Measurements from ENCODE around the gene KDM2B. TPM values are rescaled to one million over a fixed set of nuclear protein-coding genes. Genes with fewer than 3 reads are reported as not detected.

KDM2B gene
- polyA plus RNA-seq, 1 donor from 2014 or later = 85.5 TPM

DNA sequence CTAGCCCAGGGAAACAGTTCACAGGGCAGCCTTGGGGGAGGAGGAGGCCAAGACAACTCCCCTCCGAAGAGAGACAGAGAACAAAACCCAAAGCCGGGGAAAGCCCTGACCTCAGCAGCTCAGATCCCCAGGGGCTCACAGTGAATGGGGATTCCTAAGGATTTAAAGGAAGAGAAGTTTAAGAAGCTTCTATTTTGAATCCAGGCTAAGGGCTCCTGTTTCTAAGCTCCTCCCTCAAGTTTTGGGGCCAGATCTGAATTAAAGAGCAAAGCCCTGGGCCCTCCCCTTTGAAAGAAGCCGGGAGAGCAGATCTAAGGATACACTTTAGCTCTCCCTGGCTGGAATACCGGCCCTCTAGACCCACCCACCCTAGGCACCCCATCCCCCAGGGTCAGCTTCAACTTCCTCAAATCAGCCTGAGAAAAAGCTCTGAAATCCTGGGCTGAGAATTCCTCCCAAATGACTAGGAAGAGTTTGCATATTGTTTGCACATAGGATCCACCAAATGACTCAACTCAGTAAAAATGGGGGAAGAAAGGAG, 3.9 kb downstream of the KDM2B start:
- H3K4me2 ChIP-seq (ENCODE audit: low read length) = no peak overlapping the region
- no peak overlapping the region for H3K9ac ChIP-seq (ENCODE audit: low read length)
- no peak overlapping the region for H3K27ac ChIP-seq (ENCODE audit: low read length)
- H4K20me1 ChIP-seq (ENCODE audit: insufficient read depth) = no peaks in the 10 kb centered on the region
- no peaks in the 10 kb centered on the region for H3K79me2 ChIP-seq (replicated peaks; ENCODE audit: insufficient read depth, low read length)
- H3K36me3 ChIP-seq (ENCODE audit: insufficient read depth, low read length) = no peaks in the 10 kb centered on the region
- H2AFZ ChIP-seq (ENCODE audit: low read depth, low read length) = no peak overlapping the region
- H3F3A ChIP-seq (ENCODE audit: insufficient read depth, low read length, poor library complexity, severe bottlenecking) = no peaks in the 10 kb centered on the region
- H3K9me3 ChIP-seq (ENCODE audit: low read length) = no peaks in the 10 kb centered on the region
- H3K27me3 ChIP-seq (ENCODE audit: insufficient read depth, low read depth, low read length) = peaks cover 20% of the 10 kb centered on the region
- TF ChIP-seq TAF1 (IDR thresholded peaks at IDR 0.05; ENCODE audit: low read depth) (no peak), SMC3 (conservative IDR thresholded peaks at IDR 0.05; ENCODE audit: poor library complexity) (no peak), POLR2AphosphoS5 (IDR thresholded peaks at IDR 0.05) (no peak), EP300 (conservative IDR thresholded peaks at IDR 0.05; ENCODE audit: poor library complexity, severe bottlenecking) (no peak), MXI1 (conservative IDR thresholded peaks at IDR 0.05; ENCODE audit: poor library complexity, severe bottlenecking) (no peak), RAD21 (conservative IDR thresholded peaks at IDR 0.05) (no peak), EZH2 (IDR thresholded peaks at IDR 0.05; ENCODE audit: borderline replicate concordance, insufficient read depth, low read length, poor library complexity, severe bottlenecking) (no peak)
- TF ChIP-seq, protein P1, sequence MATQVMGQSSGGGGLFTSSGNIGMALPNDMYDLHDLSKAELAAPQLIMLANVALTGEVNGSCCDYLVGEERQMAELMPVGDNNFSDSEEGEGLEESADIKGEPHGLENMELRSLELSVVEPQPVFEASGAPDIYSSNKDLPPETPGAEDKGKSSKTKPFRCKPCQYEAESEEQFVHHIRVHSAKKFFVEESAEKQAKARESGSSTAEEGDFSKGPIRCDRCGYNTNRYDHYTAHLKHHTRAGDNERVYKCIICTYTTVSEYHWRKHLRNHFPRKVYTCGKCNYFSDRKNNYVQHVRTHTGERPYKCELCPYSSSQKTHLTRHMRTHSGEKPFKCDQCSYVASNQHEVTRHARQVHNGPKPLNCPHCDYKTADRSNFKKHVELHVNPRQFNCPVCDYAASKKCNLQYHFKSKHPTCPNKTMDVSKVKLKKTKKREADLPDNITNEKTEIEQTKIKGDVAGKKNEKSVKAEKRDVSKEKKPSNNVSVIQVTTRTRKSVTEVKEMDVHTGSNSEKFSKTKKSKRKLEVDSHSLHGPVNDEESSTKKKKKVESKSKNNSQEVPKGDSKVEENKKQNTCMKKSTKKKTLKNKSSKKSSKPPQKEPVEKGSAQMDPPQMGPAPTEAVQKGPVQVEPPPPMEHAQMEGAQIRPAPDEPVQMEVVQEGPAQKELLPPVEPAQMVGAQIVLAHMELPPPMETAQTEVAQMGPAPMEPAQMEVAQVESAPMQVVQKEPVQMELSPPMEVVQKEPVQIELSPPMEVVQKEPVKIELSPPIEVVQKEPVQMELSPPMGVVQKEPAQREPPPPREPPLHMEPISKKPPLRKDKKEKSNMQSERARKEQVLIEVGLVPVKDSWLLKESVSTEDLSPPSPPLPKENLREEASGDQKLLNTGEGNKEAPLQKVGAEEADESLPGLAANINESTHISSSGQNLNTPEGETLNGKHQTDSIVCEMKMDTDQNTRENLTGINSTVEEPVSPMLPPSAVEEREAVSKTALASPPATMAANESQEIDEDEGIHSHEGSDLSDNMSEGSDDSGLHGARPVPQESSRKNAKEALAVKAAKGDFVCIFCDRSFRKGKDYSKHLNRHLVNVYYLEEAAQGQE (IDR thresholded peaks at IDR 0.05; ENCODE audit: borderline replicate concordance) = no peak
- TF ChIP-seq, protein P2, sequence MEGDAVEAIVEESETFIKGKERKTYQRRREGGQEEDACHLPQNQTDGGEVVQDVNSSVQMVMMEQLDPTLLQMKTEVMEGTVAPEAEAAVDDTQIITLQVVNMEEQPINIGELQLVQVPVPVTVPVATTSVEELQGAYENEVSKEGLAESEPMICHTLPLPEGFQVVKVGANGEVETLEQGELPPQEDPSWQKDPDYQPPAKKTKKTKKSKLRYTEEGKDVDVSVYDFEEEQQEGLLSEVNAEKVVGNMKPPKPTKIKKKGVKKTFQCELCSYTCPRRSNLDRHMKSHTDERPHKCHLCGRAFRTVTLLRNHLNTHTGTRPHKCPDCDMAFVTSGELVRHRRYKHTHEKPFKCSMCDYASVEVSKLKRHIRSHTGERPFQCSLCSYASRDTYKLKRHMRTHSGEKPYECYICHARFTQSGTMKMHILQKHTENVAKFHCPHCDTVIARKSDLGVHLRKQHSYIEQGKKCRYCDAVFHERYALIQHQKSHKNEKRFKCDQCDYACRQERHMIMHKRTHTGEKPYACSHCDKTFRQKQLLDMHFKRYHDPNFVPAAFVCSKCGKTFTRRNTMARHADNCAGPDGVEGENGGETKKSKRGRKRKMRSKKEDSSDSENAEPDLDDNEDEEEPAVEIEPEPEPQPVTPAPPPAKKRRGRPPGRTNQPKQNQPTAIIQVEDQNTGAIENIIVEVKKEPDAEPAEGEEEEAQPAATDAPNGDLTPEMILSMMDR (IDR thresholded peaks at IDR 0.05; ENCODE audit: poor library complexity, severe bottlenecking) = no peak
- H3K9me2 ChIP-seq (ENCODE audit: insufficient read depth, low read length) = no peaks in the 10 kb centered on the region
- no peak overlapping the region for H3K4me3 ChIP-seq (ENCODE audit: low read length)

DNA sequence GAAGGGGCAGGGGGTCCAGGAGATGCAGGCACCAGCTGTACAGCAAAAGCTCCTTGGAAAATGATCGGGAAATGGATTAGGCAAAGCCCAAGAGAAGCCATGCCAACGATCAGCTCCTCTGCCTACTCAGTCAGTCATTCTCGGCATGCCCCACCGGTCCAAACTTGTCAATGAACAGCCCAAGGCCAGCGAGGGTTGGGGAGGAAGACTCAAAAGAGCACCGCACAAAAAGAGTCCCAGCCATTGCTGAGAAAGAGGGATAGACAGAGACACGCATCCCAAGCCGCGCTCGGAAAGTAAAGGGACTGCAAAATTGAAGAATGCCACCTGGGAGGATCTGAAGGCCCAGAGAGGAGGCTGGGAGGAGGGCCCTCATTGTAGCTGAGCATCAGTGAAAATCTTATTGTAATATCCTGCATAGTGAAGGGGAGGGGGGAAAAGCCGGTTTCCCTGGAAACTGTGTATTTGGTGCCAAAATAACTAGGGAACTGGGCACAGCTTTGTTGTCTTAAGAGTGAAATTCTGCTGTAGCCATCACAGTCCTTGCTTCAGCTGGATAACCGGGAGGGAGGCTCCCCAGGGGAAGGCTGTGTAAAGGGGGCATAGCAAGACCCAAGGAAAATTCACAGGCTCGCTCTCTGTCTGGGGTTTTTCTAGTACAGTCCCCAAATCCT, 4.7 kb downstream of the KDM2B start:
- H3K27ac ChIP-seq (ENCODE audit: low read length) = no peak overlapping the region
- no peak overlapping the region for H3K4me3 ChIP-seq (ENCODE audit: low read length)
- TF ChIP-seq MXI1 (conservative IDR thresholded peaks at IDR 0.05; ENCODE audit: poor library complexity, severe bottlenecking) (no peak), SMC3 (conservative IDR thresholded peaks at IDR 0.05; ENCODE audit: poor library complexity) (no peak), EP300 (conservative IDR thresholded peaks at IDR 0.05; ENCODE audit: poor library complexity, severe bottlenecking) (no peak), EZH2 (IDR thresholded peaks at IDR 0.05; ENCODE audit: borderline replicate concordance, insufficient read depth, low read length, poor library complexity, severe bottlenecking) (no peak), TAF1 (IDR thresholded peaks at IDR 0.05; ENCODE audit: low read depth) (no peak), RAD21 (conservative IDR thresholded peaks at IDR 0.05) (no peak), POLR2AphosphoS5 (IDR thresholded peaks at IDR 0.05) (no peak)
- TF ChIP-seq, protein P2 (IDR thresholded peaks at IDR 0.05; ENCODE audit: poor library complexity, severe bottlenecking) = no peak
- TF ChIP-seq, protein P1 (IDR thresholded peaks at IDR 0.05; ENCODE audit: borderline replicate concordance) = no peak
- no peaks in the 10 kb centered on the region for H4K20me1 ChIP-seq (ENCODE audit: insufficient read depth)
- H3K9me2 ChIP-seq (ENCODE audit: insufficient read depth, low read length) = no peaks in the 10 kb centered on the region
- H3K9me3 ChIP-seq (ENCODE audit: low read length) = no peaks in the 10 kb centered on the region
- H3K4me2 ChIP-seq (ENCODE audit: low read length) = no peak overlapping the region
- H3K9ac ChIP-seq (ENCODE audit: low read length) = no peak overlapping the region
- no peaks in the 10 kb centered on the region for H3K79me2 ChIP-seq (replicated peaks; ENCODE audit: insufficient read depth, low read length)
- no peak overlapping the region for H2AFZ ChIP-seq (ENCODE audit: low read depth, low read length)
- no peaks in the 10 kb centered on the region for H3K36me3 ChIP-seq (ENCODE audit: insufficient read depth, low read length)
- H3F3A ChIP-seq (ENCODE audit: insufficient read depth, low read length, poor library complexity, severe bottlenecking) = no peaks in the 10 kb centered on the region
- H3K27me3 ChIP-seq (ENCODE audit: insufficient read depth, low read depth, low read length) = peaks cover 20% of the 10 kb centered on the region
